ENCODE results near the gene ARHGAP26.
A peak's percentile ranks its signal among the peaks of the same experiment; 100 is the strongest.

Gene ARHGAP26

DNA sequence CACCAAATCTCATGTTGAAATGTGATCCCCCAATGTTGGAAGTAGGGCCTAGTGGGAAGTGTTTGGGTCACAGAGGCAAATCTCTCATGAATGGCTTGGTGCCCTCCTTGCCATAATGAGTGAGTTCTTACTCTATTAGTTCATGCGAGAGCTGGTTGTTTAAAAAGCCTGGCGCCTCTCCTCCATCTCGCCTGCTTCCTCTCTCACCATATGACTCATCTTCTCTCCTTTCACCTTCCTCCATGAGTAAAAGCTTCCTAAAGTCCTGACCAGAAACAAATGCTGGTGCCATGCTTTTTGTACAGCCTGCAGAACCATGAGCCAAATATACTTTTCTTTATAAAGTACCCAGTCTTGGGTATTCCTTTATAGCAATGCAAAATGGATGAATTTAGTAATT lies 20.9 kb upstream of the ARHGAP26 start:
- no peak for DNase-seq

DNA sequence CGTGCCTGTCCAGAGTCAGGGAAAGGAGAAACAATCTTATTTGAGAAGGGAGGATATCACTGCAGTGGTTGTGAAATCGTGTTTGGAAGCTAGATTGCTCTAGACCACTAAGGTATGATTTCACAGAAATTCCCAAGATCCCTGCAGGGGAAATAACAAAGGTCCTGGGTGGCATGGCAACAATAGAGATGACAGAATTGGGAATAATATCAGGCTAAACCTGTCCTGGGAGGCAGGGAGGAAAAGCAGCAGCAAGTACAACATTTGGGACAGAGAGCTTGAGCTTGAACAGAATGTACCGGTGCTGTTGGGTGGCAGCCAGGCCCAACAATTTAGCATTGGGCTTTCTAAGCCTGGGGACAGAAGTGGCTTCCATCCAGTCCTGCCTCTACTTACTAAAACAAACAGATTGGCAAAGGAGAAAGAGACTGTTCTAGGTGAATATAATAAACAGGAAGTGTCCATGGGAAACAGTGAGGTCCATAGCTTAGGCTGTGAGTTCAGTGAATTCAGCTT lies 17.0 kb upstream of the ARHGAP26 start:
- no peak for DNase-seq

DNA sequence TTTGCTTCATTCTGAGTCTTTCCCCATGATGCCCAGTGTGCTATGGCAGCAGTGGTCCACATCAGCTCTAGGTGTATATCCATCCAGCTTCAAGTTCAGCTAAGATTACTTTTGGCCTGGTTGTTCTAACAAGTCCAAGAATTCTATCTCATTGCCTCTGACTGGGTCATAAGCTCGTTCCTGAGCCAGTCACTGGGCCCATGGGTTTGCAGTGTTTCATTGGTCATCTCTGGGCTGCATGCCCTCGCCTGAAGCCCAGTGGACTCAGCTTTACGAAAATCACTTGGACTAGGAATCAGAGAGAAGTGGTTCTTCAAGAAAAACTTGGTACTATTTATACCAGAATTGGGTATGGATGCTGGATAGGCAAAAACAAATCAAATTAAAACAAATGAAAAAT lies 16.1 kb upstream of the ARHGAP26 start:
- no peak for DNase-seq

DNA sequence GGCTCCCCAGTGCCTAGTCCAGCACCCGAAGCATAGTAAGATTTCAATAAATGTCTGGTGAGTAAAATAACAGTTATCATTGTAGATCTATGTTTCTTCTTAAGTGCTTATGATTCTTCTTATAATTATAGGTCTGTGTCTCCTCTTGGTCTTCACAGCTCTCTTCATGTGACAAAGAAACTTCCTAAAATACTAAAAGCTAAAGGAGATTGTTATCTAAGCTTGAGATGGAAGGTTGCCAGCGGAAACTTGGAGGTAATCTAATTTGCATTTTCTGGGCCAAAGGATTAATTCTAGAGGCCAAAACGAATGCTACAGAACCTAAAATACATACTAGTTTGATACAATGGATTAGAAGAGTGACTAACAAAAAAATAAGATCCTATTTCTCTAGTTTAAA lies 13.6 kb upstream of the ARHGAP26 start:
- DNase-seq = peak; percentile 30

DNA sequence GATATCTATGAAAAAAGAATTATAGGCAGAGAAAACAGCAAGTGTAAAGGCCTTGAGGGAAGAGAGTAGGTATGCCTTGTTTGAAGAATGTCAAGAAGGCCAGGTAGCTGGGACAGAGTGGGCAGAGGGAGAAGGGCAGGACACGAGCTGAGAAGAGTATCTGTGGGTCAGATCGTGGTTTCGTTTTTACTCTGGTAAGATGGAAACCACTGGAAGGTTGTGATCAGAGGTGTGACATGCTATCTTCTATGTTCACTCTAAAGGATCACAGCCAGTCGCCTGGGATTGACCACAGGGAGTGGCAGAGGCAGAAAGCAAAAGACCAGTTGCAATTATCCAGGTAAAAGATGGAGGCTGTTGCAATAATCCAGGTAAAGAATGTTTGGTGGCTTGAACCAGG lies 12.6 kb upstream of the ARHGAP26 start:
- no peak for DNase-seq

DNA sequence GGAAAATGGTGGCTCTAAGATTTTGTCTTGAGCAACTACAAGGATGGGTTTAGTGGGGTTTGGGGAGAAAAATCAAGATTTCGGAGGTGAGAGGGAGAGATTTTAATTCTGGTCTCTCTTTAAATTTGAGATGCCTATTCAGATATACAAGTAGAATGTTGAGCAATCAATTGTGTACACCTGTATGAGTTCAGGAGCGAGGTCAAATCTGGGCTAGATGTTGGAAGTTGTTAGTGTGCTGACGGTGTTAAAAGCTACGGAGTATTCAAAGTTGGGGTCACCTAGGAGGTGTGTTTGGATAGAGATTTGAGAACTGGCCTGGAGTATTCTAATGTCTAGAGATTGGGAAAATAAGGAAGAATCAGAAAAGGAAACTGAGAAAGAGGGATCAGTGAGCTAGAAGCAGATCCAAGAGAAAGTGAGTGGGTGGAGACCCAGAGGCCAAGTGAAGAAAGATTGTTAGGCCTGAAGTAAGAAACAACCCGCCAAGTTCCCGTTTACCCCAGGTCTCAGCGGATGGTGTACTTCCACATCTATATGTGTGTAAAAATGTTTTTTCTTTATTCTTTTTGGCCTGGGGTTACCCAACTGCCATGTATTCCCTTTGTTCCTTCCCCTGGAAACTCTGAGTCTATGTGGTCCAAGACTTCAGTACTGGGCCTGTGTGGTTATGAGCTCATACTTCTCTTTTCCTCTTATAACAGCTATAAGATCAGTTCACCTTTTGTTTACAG lies 11.9 kb upstream of the ARHGAP26 start:
- no peak for DNase-seq

DNA sequence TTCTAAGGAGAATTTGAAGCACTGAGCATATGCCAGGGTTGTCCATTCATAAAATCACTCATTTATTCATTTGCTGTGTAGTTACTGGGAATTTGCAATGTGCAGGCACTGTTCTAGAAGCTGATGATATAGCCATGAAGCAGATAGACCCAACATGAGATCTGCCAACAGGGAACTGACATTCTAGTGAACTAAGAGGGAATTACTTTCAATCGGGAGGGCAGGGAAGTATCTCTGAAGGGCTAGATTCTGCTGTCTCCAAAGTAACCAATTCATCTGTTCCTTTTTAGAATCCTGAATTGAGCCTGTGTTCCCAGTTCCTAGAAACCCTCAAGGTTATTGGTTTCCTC lies 11.4 kb upstream of the ARHGAP26 start:
- DNase-seq = no peak

DNA sequence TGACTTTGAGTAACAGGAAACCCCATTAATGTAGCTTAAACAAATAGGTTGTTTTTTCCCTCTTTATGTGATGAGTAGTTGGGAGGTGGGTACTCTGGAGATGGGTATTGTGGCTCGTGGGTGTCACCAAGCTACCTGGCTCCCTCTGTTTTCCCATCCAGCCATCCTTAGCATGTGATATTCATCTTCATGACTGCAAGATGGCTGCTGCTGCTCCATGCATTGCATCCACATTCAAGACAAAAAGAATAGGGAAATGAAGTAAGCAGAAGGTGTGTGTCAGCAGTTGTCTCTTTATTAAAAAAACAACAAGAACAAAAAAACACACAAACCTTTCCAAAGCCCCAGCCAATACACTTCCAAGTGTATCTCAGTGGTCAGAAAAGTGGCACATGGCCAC lies 6.5 kb upstream of the ARHGAP26 start:
- DNase-seq = no peak

DNA sequence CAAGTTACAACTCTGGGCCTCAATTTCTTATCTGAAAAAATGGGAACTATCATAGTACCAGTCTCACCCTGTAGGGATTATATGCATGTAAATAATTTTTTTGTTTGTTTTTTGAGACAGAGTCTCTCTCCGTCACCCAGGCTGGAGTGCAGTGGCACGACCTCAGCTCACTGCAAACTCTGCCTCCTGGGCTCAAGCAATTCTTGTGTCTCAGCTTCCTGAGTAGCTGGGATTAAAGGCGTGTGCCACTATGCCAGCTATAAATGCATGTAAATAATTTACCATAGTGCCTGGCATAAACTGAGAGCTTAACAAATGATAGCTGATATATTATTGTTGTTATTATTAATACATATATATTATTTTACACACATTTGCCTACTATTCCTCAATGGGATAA lies 3.0 kb upstream of the ARHGAP26 start:
- DNase-seq = no peak

DNA sequence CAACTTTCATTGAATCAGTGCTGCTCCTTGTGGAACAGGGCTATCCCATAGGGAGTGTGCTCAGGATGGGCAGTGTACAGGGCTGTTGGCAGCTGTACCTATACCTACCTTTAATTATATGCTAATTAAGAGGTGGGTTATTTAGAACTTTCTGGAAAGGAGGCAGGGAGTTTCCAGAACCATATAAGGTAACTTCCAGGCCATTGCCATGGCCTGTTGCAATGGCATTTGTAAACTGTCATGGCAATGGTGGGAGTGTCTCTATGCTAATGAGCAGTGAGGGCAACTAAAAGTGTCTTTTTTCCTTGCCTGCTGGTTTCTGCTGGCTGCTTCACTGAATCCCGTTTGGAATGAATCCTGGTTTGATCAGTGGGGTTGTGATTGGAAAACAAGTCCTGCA lies 2.3 kb upstream of the ARHGAP26 start:
- DNase-seq = no peak

DNA sequence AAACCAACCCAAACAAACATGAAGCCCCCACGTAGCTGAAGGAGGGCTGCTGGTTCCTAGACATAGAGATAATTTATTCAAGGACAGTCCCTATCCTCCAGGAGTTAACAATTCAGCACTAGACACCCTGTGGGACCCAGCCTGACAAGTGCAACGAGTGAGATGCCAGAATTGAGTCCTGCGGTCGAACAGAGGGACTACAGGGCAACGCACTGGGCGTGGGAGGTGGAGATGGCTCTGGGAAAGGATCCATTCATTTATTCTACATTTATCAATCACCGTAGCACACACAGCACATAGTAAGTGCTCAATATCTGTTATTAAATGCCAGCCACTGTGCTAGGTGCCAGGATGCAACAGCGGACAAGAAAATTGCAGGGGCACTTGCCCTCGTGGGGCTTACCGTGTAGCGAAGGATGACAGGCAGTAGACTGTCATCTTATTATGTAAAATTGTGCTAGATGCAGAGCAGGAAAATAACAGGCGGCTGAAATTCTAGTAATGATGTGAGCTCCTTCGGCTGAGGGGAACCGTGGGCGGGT lies 855 bp upstream of the ARHGAP26 start:
- DNase-seq = peak; percentile 19

DNA sequence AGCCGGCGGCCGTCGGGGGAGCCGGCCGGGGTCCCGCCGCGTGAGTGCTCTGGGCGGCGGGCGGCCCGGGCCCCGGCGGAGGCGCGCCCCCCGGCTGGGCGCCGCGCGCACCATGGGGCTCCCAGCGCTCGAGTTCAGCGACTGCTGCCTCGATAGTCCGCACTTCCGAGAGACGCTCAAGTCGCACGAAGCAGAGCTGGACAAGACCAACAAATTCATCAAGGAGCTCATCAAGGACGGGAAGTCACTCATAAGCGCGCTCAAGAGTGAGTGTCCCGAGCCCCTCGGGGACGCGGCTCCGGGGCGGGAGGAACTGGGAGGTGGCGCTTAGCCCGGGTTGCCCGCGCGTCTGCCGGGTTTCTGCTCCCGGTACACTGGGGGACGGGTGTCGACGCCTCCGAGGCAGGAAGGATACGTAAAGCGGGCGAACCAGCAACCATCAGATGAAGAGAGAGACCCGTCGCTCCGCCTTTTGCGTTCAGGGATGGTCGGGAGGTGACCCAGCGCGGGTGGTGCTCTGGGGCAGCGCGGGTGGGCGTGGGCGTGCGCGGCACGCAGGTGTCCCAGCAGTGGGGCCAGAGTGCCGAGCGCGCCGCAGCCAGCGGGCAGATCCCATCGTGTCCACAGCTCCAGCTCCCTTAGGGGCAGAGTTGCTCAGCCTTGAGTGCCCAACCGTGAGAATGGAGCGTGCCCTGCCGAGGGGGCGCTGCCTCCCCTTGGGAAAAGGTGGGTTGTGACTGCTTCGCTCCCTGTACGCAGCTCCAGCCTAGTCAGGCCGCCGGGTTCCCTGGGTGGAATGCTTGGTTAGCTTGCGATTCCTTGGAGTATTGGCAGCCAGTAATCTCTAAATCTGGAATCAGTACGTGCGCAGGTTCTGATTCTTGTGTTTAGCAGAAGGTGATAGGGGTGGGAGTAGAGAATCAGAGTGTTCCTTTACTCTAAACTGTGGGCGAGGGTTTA lies 753 bp downstream of the ARHGAP26 start:
- DNase-seq = peak; percentile 42

DNA sequence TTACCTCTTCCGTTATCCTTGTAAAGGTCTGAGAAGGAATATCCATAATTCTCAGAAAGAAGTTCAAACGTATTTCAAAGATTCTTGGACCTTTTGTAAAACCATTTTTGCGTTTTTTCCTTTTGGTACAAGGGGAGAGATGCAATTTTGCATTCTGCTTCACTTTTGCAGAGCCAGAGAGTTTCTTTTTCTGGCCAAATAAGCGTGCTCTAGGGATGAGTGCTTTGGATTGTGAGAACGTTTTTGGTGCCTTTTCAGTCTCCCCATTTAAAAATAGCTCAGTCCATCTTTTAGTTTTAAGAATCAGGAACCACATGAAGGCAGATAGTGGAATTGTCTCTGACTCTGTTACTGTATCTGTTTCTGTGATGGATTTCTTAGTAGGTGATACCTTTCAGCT lies 1.5 kb downstream of the ARHGAP26 start:
- DNase-seq = no peak

DNA sequence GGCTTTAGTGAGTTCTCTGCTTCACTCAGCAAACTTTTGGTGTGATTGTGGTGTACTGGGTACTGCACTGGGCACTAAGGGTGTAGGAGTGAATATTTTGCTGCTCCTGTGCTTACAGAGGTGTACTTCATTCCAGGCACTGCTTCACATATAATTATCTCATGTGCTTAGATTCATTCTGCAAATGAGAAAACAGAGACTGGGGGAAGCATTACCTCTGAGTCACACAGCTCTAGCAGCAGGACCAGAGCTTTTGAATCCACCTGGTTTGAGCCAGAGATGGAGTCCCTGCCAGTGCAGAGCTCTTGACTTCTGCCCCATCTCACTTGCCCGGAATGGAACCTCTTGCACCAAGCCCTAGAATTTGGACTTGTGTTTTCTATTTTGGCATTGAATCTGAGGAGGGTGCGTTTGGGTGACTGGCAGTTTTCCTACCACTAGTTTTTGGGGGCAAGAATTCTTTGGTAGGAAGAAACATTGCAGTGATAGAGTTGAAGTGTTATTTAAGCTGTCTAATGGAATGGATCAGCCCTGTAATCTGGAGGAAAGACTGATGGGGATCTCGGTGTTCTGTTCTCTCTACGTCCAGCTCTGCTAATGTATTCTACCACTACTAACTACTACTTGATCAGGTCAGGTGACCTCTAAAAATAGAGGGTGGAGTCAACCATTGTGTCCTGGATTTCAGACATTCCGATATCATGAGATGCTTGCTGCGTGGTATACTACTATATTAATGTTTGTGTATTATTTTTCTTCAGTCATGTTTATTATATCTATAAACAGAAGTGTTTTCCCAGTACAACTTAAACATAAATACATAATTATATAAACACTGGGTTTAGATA lies 2.5 kb downstream of the ARHGAP26 start:
- no peak for DNase-seq

DNA sequence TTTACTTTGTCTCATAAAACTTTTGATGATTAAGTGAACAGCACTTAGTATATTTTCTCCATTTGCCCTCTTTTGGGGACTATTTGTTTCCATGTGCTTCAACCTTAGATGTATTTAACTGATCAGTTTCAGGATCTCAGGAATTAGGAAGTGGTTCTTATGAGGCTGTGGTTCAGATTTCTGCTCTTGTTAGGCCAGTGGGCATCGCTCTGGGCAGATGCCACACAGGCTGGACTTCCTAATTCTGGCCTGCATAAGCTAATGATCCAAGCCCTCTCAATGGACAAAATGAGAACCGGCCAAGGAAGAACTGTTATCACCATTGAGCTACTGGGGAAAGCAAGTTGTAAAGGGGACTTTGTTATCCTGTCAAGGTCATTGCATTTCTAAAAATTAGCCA lies 6.9 kb downstream of the ARHGAP26 start:
- DNase-seq = no peak

DNA sequence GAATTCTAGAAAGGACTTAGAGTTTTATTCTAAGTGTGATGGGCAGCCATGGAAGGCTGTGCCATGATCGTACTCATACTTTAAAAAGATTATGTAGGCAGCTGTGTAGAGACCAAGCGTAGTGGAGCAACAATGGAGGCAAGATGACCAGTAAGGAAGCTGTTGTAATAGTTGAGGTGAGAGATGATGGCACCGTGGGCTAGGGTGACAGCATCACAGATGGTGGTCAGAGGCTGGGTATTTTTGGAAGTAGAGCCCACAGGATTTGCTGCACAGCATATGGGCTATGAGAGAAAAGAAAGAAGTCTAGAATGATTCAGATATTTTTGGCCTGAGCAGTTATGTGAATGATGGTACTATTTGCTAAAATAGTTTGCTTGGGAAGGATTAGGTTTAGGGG lies 7.7 kb downstream of the ARHGAP26 start:
- DNase-seq = no peak

DNA sequence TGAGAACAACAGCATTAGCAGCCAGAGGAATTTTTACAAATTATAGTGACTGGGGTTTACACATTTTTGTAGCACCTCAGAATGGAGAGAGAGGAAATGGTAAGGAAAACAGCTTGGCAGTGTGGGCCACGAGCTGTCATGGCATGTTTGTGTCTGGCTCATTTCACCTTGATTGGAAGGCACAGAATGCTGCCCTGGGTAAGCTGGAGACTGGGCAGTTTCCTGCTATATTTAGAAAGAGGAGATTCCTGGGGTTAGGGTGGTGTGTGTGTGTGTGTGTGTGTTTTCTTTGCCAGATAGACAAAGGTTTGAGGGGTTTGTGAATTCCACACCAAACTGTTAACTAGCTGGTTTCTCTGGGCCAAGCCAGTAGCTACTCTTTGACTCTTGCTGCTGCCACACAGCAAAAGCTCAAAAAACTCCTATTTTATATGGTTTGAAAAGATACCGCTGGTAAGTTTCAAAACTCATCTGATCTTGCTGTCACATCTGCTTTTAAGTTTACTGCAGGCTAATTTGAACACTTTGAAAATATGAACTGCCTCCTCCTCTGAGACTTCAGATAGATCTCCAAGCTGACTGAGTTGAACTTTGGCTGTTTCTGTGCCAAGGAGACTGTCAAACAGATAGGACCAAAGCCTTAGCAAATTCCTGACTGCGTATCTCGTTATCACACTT lies 9.1 kb downstream of the ARHGAP26 start:
- DNase-seq = no peak

DNA sequence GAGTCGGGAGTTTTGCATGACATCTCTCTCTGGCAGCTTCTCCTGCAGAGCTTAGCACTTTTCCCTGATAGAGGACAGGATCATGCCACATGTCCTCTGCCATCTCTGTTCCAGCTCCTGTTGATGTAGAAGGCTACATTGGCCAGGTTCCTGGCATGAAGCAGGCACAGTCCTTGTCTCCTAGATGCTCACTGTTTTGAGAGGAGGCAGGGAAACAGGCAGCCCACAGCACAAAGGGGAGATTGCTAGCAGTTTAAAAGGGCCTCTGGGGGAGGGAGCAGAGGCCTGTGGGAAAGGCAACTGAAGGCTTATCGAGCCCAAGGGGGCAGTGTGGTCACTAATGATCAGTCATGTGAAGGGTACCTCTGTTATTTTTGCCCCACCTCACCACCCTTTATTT lies 10.7 kb downstream of the ARHGAP26 start:
- DNase-seq = no peak

DNA sequence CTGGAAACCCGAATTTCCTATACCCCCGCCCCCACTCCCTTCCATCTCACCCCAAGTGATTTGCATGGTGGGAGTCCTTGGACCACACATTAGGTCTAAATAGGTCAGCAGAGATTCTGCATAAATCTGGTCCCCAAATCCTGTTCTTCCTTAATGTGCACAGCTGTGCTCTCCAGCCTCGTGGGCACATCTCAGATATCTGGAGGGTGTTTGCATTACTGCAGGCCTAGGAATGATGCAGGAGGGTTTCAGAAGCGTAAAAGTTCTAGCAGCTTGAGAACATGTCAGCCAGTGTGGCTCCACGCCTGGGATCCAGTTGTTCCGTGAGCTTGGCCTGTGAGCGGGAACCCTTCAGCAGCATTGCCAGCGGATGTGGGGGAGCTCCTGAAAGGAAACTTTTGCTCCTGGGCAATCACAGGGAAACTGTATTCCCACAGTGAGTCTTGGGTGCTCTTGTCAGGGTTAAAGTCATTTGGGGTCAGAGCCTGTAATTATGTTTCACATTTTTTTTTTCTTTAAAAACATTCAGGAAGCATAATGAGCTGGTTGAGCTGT lies 12.9 kb downstream of the ARHGAP26 start:
- DNase-seq = no peak

DNA sequence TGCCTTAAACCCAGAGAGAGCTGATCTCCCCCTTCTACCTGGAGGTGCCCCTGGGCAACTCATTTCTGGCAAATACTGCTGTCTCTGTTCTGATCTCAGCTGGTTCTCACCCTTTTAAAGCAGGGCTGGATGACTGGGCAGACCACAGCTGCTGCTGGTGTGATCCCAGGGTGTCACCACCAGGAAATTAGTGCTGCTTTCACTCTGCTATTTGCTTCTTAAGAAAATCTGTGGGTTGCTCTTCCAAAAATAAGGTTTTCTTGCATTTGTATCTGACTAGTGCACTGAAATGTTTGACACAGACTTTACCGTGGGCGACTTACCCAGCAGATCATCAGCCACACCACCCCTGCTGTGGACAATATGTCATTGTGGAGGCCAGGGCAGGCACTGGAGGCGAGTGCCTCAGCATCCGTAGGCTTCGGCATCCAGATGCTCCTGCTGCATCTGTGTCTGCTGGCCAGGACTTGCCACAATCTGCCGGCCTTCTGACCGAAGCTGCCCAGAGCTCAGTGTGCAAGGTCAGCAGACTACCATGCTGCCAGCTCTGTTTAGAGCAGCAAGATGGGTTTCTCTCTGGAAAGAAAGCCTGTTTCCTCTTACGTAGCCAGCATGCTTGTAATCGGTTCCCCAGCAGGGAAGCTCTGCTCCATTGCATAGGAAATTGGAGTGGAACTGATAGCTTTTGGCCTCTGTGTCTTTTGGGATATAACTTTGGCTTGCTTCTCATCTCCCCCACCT lies 13.6 kb downstream of the ARHGAP26 start:
- DNase-seq = no peak

DNA sequence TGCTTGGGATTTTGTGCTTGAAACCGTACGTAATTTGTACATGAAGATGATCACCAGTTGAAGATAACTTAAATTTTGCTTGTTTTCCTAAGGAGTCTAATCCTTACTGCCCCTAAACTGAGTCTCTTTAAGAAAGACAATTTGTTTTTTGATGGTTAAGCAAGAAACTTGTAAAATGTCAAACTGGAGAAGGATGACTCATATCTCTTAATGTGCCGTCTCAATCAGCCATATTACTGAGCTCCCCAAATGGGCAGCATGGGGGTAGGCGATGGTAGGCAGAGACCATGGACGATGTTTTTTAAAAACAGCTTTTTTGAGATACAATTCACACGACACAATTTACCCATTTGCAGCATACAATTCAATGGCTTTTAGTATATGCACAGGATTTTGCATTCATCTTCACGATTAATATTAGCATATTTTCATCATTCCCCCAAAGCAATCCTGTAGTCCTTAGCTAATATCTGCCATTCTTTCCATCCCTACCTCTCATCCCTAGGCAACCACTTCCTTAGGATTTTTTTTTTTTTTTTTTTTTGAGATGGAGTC lies 14.3 kb downstream of the ARHGAP26 start:
- no peak for DNase-seq
